Tibial nerve (tissue), 4 donors: ENCODE data around the gene YPEL2.

Experiments used
- EP300 ChIP-seq, 2 donors: sonication (generic); formaldehyde crosslinking; IDR thresholded peaks; one replicate each; pipeline ENCODE4 v1.6.1; 2017; ENCODE audit warnings: antibody characterized with exemption in 2 of 2, mild to moderate bottlenecking in 1 of 2
- POLR2A ChIP-seq, 2 donors: fragments of 450-650 bp; IDR thresholded peaks; one replicate each; pipeline ENCODE4 v1.6.1; 2017; ENCODE audit warnings: antibody characterized with exemption in 2 of 2, mild to moderate bottlenecking in 2 of 2, moderate library complexity in 2 of 2
- TF ChIP-seq, protein P1 (sequence below), 5 experiments: fragments of 200-600 bp in 3 of 5; fragments of 450-650 bp in 2 of 5; sonication (generic) in 3 of 5; IDR thresholded peaks; one replicate each; pipeline ENCODE4 v1.5.1; 2016 to 2019; ENCODE audit warnings: antibody characterized with exemption in 5 of 5, mild to moderate bottlenecking in 3 of 5, moderate library complexity in 2 of 5

DNA sequence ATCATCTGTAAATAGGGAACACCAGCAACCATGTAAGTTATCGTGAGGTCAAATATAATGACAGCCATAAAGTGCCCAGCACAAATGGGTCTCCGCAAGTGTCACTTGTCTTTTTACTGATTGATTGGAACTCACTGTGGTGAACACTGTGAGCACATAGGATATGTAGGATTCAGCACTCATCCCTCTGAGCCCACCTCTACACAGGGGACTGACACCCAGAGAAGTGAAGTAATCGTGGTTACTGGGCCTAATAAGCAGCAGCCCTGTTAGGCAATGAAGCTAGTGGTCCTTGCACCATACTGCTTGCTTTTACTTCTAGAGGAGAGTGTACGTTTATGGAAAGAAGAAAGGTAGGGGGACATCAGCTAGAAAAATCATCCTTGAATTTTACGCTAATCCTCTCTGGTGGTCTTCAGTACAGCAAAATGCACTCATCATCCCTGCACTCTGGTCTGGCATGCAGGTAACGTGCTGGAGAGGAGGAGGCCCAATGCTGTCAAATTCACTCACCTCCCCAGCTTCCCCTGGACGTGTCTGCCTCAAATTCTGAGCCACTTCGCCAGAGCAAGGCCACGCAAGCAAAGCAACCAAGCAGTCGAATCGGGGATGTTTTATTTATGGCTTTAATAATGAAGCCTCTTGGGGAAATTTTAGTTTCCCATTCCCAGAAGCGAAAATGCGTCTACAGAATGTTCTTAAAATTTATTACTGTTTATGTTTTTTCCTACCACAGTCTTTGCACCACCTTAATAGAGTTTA, 74.7 kb downstream of the YPEL2 start:
- TF ChIP-seq, protein P1, sequence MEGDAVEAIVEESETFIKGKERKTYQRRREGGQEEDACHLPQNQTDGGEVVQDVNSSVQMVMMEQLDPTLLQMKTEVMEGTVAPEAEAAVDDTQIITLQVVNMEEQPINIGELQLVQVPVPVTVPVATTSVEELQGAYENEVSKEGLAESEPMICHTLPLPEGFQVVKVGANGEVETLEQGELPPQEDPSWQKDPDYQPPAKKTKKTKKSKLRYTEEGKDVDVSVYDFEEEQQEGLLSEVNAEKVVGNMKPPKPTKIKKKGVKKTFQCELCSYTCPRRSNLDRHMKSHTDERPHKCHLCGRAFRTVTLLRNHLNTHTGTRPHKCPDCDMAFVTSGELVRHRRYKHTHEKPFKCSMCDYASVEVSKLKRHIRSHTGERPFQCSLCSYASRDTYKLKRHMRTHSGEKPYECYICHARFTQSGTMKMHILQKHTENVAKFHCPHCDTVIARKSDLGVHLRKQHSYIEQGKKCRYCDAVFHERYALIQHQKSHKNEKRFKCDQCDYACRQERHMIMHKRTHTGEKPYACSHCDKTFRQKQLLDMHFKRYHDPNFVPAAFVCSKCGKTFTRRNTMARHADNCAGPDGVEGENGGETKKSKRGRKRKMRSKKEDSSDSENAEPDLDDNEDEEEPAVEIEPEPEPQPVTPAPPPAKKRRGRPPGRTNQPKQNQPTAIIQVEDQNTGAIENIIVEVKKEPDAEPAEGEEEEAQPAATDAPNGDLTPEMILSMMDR (IDR thresholded peaks at IDR 0.05), result no peak
- TF ChIP-seq POLR2A (IDR thresholded peaks at IDR 0.05) (no peak), EP300 (IDR thresholded peaks at IDR 0.05) (no peak)
